NCI-H2107 treated with DMSO at 0.1 percent for 48 hours (cell line): ENCODE data around the gene RBMXL3.
"Not testable (repeated sequence)": the region's sequence is repeated elsewhere in the genome, so short reads cannot be mapped to it uniquely, and the experiment has no call there.

Experiments
- DNase-seq: peaks from one replicate; lab custom pipeline; 2025; ENCODE audit not compliant: unreplicated experiment; lab: John Stamatoyannopoulos, UW

RBMXL3 gene

DNA sequence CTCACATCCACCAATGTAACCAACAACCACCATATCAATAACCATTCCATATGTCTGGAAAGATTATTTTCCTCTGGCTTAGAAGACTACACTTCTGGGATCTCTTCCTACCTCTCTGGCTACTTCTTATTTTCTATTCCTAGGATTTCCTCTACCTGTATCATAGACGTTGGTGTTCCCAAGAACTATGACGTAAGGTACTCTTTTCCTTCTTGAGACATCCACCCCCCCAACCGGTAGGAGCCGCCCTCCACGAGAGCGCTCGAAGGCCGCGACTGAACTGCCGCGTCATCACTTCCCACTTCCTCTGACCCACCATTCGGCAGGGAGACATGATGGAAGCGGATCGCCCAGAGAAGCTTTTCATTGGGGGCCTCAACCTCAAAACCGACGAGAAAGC lies at the start of gene RBMXL3:
Gene RBMXL3 (plus strand): TSS at position 301 of the 400 bp plus-strand sequence. CDS start 32 bp downstream, at position 333.
- DNase-seq: no peak

- DNase-seq: no peak
Observed at GRCh38 chrX:115142057-115142456, 47.2 kb upstream of the RBMXL3 start.

DNA sequence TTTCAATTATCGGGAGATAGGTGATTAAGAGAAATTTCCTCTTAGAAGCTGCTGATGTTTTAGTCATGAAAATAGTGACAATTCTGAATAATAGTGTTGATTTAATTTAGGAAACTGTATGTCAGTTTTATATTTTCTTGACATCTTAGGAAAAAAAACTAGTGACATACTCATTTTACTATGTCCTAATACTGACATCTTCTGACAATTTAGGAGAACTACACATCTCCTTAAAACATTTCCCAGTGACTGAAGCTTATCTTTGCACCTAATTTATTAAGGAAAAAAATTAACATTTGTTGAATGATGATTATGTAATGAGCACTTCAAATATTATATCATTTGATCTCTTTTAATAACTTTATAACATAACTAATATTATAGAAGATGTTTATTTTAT lies 42.0 kb upstream of the RBMXL3 start:
- DNase-seq: no peak

- no peak for DNase-seq
Observed at GRCh38 chrX:115173181-115173580, 16.0 kb upstream of the RBMXL3 start.

DNA sequence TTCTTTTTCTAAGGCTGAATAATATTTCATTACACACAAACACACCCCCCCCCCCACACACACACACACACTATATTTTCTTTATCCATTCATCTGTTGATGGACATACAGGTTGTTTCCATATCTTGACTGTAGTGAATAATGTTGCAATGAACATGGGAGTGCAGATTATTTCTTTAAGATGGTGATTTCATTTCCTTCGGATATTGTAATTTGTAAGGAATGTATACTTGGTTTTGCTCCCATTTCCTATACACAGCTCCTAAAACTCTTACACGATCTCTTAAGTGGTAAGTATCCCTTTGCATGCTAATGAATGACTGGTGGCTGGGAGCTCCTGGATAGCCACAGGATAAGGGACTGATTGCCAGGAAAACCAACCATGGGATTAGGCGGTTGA lies 14.7 kb upstream of the RBMXL3 start:
- no peak for DNase-seq

DNA sequence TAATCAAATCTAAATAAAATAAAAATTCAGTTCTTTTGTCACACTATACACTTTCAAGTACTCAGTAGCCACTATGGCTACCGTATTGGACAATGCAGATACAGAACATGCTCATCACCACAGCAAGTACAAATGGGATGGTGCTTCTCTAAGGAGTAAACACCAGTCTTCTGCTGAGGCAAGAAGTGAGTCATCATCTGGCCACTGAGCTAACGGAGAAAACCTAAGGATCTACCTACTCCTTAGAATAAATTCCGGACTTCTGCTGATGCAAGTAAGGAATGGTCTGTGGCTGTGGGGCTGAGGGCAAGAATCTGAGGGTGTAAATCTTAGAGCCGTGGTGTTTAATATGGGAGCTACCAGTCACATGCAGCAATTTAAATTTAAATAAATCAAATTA lies 11.3 kb upstream of the RBMXL3 start:
- no peak for DNase-seq

DNA sequence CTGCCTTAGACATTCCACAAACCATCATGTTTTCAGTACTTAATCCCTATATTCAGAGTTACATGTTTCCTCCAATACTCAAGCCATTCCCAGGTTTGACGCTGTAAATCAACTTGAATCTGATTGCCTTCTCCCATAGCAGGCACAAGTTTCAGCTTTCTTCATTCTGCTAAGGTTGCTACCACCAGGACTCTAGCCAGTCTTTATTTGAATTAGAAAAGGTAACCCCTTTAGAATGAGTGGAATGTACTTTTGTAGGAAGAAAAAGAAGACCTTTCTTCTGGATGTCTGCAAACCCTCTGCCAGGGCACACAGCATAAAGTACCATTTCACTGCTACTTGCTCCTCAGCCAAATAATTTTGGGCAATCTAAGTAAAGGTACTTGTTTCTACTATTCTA lies 10.7 kb upstream of the RBMXL3 start:
- no peak for DNase-seq

GRCh38 chrX:115183980-115184379 lies 5.2 kb upstream of the RBMXL3 start:
- no peak for DNase-seq

GRCh38 chrX:115189646-115190635 lies 731 bp downstream of the RBMXL3 start:
- no peak for DNase-seq

DNA sequence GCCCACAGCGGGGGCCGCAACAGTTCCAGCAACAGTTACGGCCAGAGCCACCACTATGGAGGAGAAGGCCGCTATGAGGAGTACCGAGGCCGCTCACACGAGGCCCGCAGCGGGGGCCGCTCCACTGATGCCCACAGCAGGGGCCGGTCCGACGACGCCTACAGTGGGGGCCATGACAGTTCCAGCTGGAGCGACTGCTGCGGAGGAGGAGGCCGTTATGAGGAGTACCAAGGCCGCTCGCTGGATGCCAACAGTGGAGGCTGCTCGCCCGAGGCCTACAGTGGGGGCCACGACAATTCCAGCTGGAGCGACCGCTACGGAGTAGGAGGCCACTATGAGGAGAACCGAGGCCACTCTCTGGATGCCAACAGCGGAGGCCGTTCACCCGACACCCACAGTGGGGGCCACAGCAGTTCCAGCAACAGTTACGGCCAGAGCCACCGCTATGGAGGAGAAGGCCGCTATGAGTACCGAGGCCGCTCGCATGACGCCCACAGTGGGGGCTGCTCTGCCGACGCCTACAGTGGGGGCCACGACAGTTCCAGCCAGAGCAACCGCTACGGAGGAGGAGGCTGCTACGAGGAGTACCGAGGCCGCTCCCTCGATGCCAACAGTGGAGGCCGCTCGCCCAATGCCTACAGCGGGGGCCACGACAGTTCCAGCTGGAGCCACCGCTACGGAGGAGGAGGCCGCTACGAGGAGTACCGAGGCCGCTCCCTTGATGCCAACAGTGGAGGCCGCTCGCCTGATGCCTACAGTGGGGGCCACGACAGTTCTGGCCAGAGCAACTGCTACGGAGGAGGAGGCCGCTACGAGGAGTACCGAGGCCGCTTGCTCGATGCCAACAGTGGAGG lies 1.7 kb downstream of the RBMXL3 start:
- DNase-seq: no peak

DNA sequence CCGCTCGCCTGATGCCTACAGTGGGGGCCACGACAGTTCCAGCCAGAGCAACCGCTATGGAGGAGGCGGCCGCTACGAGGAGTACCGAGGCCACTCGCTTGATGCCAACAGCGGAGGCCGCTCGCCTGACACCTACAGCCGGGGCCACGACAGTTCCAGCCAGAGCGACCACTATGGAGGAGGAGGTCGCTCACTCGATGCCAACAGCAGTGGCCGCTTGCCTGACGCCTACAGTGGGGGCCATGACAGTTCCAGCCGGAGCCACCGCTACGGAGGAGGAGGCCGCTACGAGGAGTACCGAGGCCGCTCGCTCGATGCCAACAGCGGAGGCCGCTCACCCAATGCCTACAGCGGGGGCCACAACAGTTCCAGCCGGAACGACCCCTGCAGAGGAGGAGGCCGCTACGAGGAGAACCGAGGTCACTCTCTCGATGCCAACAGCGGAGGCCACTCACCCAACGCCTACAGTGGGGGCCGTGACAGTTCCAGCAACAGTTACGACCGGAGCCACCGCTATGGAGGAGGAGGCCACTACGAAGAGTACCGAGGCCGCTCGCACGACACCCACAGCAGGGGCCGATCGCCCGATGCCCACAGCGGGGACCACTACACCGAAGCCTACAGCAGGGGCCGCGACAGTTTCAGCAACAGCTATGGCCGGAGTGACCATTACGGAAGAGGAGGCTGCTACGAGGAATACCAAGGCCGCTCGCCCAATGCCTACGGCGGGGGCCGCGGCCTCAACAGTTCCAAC lies 2.5 kb downstream of the RBMXL3 start:
- DNase-seq: no peak

DNA sequence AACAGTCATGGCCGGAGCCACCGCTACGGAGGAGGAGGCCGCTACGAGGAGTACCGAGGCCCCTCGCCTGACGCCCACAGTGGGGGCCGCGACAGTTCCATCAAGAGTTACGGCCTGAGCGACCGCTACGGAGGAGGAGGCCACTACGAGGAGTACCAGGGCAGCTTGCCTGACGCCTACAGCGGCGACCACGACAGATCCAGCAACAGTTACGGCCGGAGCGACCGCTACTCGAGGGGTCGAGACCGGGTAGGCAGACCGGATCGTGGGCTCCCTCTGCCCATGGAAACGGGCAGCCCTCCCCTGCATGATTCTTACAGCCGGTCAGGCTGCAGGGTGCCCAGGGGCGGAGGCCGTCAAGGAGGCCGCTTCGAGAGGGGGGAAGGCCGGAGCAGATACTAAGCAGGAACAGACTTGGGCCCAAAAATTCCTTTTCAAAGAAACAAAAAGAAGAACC lies 3.1 kb downstream of the RBMXL3 start:
- no peak for DNase-seq

GRCh38 chrX:115204040-115204439 lies 14.8 kb downstream of the RBMXL3 start:
- DNase-seq: no peak

DNA sequence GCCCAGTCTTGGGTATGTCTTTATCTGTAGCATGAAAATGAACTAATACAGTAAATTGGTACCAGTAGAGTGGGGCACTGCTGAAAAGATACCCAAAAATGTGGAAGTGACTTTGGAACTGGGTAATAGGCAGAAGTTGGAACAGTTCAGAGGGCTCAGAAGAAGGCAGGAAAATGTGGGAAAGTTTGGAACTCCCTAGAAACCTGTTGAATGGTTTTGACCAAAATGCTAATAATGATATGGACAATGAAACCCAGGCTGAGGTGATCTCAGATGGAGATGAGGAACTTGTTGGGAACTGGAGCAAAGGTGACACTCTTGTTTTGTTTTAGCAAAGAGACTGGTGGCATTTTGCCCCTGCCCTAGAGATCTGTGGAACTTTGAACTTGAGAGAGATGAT lies 20.3 kb downstream of the RBMXL3 start:
- DNase-seq: not testable (repeated sequence)

DNA sequence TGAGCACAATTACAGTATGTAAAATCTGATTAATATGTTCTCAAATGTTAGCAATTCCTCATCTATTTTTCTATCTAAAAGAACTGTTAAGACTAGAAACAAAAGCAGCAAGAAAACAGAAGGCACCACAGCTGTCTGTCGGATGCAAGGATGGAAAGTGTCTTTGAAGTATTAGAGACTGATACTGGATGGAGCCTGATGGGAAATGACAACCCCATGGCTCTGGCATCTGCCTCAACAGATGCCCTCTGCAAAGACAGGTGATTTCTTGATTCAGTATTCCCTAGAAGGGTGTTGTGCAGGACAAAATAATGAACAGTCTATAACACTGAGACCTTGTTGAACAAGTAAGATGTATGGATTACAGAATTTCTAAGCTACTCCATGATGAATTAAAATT lies 24.9 kb downstream of the RBMXL3 start:
- no peak for DNase-seq

DNA sequence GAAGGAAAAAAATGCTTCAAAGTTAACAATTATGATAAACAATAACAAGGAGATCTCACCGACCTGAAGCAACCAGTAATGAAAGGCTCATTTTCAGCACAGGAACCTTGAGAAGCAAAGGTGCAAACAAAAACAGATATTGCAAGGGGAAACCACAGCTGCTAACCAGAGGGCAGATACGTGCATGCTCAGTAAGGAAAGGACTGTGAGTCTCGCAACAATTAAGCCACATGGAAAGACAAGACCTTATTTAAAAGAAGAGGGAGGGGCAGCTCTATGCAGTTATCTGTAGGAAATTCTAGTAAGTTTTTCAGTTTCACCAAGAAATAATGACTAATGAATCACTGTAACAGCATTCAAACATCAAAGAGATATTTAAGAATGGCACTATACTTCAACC lies 25.4 kb downstream of the RBMXL3 start:
- no peak for DNase-seq

- not testable (repeated sequence) for DNase-seq
Observed at GRCh38 chrX:115217346-115217745, 28.1 kb downstream of the RBMXL3 start.

DNA sequence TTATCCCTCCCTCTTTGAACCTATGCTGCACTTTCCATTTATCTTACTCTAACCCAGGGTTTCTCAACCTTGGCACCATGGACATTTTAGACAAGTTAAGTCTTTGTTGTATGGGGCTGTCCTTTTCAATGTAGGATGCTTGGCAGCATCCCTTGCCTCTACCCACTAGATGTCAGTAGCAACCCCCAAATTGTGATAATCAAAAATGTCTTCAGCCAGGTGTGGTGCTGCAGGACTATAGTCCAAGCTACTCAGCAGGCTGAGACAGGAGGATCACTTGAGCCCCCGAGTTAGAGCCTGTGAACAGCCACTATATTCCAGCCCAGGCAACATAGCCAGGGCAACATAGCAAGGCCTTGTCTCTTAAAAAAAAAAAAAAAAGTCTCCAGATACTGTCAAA lies 37.7 kb downstream of the RBMXL3 start:
- DNase-seq: peak; percentile 14

GRCh38 chrX:115229337-115230003 lies 40.3 kb downstream of the RBMXL3 start:
- DNase-seq: no peak

DNA sequence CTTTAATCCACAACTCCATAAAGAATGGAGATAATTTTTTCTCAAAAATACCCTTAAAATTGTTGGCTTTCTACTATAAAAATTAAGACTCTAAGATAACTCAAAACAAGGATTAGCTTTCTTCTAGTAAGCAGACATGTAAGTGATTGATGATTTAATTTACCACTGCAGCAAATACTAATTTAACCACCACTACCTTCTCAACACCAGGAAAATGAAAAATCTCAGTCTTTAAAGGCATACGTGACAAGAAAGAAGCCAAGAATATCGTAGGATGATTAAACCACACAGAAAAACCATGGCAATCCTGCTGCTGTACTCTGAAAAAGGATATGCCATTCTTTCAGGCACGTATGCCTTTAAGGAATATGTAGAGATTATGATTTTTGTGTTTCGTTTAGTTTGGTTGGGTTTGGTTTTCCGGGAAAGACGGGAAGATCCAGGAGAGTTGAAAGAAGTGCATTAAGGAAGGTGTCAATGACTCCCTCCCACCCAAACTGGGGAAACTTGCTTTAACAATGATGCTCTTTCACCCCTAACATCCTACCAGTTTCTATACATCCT lies 43.8 kb downstream of the RBMXL3 start:
- no peak for DNase-seq
